Measurements from ENCODE around the gene LPCAT1. TPM values are rescaled to one million over a fixed set of nuclear protein-coding genes. Genes with fewer than 3 reads are reported as not detected.

Gene LPCAT1
- total and polyA plus RNA-seq, 2 of the 4 experiments (the other 2 are of a cell fraction): 17.7 to 33.6 TPM

- Histone ChIP-seq H3K27ac (ENCODE audit: insufficient read depth, low read length) (no peak overlapping the region), H2AK5ac (ENCODE audit: low read depth, low read length) (no peak overlapping the region), H3K18ac (ENCODE audit: low read depth, low read length) (no peak overlapping the region), H4K91ac (ENCODE audit: insufficient read depth, low read depth, low read length) (no peak overlapping the region), H2AK9ac (replicated peaks; ENCODE audit: low read depth, low read length, poor library complexity) (no peak overlapping the region), H3K23ac (ENCODE audit: low read depth, low read length) (no peak overlapping the region), H3K9me1 (ENCODE audit: insufficient read depth, low read length) (no peaks in the 10 kb centered on the region), H2BK5ac (ENCODE audit: low read depth, low read length, poor library complexity, severe bottlenecking) (no peak overlapping the region), H3K79me1 (ENCODE audit: low read depth in 1 of 2, low read length in 2 of 2) (no peaks in the 10 kb centered on the region), H2BK120ac (ENCODE audit: low read depth, low read length) (no peak overlapping the region), H4K5ac (ENCODE audit: low read depth, low read length) (no peak overlapping the region), H3K14ac (replicated peaks; ENCODE audit: low read depth, low read length) (no peak overlapping the region), H3K36me3 (ENCODE audit: control insufficient read depth, insufficient read depth, low read length) (no peaks in the 10 kb centered on the region), H3K4me1 (ENCODE audit: control insufficient read depth, insufficient read depth, low read length) (no peaks in the 10 kb centered on the region), H4K8ac (ENCODE audit: low read depth in 2 of 2, low read length in 2 of 2) (no peak overlapping the region), H3K4me2 (ENCODE audit: low read depth, low read length) (no peak overlapping the region), H3K56ac (ENCODE audit: extremely low read depth, insufficient read depth, low read length) (no peak overlapping the region), H3K9me3 (ENCODE audit: control insufficient read depth, insufficient read depth, low read length) (peaks cover 2% of the 10 kb centered on the region; the same call in 1 of the 2 replicates), H2AFZ (replicated peaks; ENCODE audit: low read length, poor library complexity) (no peak overlapping the region), H3K4me3 (ENCODE audit: insufficient read depth, low read depth, low read length) (no peak overlapping the region), H2BK15ac (ENCODE audit: low read depth, low read length) (no peak overlapping the region), H2BK20ac (ENCODE audit: low read depth, low read length) (no peak overlapping the region), H3K4ac (ENCODE audit: low read depth, low read length) (no peak overlapping the region), H4K20me1 (ENCODE audit: insufficient read depth, low read length) (no peaks in the 10 kb centered on the region), H3K27me3 (ENCODE audit: control insufficient read depth, insufficient read depth, low read length) (no peaks in the 10 kb centered on the region; the same call in 1 of the 2 replicates), H3K9ac (ENCODE audit: low read depth, low read length) (no peak overlapping the region)
- WGBS, 2 experiments (ENCODE audit: extremely low coverage in 2 of 2, insufficient read length in 1 of 2): 78% methylated on average over 24 of the region's 29 CpGs; no CpG with 5 or more reads in 1 of the 2 experiments
- in situ Hi-C loops (cut with MboI; ENCODE audit: low sequenced_read_pairs) (no loop called here), intact Hi-C loops (cut with micrococcal nuclease) (no loop called here), dilution Hi-C loops (cut with HindIII; ENCODE audit: low sequenced_read_pairs, unreplicated experiment) (no loop called here)
- CTCF ChIA-PET: no interaction called here
- no TSS peak for BruUV-seq (replicated peaks)
- DNase-seq (no peak), ATAC-seq (ENCODE audit: low read depth) (no peak)
- POLR2A ChIA-PET (ENCODE audit: unreplicated experiment): no interaction called here
- TF ChIP-seq SMC3 (IDR thresholded peaks at IDR 0.05; ENCODE audit: low read depth, low read length): no peak
- TF ChIP-seq NFE2L2 (IDR thresholded peaks at IDR 0.05; ENCODE audit: low read depth, low read length): no peak
- TF ChIP-seq RCOR1 (IDR thresholded peaks at IDR 0.05; ENCODE audit: insufficient replicate concordance, low read length): no peak
- no peak for TF ChIP-seq MAZ (IDR thresholded peaks at IDR 0.05; ENCODE audit: borderline replicate concordance, low read depth, low read length)
- TF ChIP-seq FOS (IDR thresholded peaks at IDR 0.05; ENCODE audit: low read depth, low read length): no peak
- TF ChIP-seq BHLHE40 (IDR thresholded peaks at IDR 0.05; ENCODE audit: low read depth, low read length): no peak
- TF ChIP-seq ELK1 (IDR thresholded peaks at IDR 0.05; ENCODE audit: borderline replicate concordance, low read depth, low read length): no peak
- TF ChIP-seq MAFK (IDR thresholded peaks at IDR 0.05; ENCODE audit: low read depth, low read length): no peak
- no peak for TF ChIP-seq MXI1 (IDR thresholded peaks at IDR 0.05; ENCODE audit: borderline replicate concordance, low read depth, low read length)
- TF ChIP-seq CEBPB (IDR thresholded peaks at IDR 0.05; ENCODE audit: low read depth, low read length): no peak
- TF ChIP-seq POLR2A (IDR thresholded peaks at IDR 0.05; ENCODE audit: low read depth, low read length): no peak
- TF ChIP-seq CTCF (conservative IDR thresholded peaks at IDR 0.05; ENCODE audit: low read depth, low read length): no peak
- no peak for TF ChIP-seq USF2 (IDR thresholded peaks at IDR 0.05; ENCODE audit: low read depth, low read length)
- no peak for TF ChIP-seq CHD1 (IDR thresholded peaks at IDR 0.05; ENCODE audit: low read depth, low read length)
- no peak for TF ChIP-seq RAD21 (IDR thresholded peaks at IDR 0.05; ENCODE audit: low read length)
Measured at GRCh38 chr5:1421521-1422341, 102.0 kb downstream of the LPCAT1 start.

All from IMR-90 (cell line).